ENCODE data around the gene RAB11FIP3.
A peak's percentile ranks its signal among the peaks of the same experiment; 100 is the strongest.

RAB11FIP3 gene

GRCh38 chr16:424033-424622, 1.3 kb upstream of the RAB11FIP3 start:
- peak; percentile 95 for DNase-seq

- DNase-seq = peak; percentile 21
Measured at GRCh38 chr16:424623-425081, 797 bp upstream of the RAB11FIP3 start.

GRCh38 chr16:425740-426114, 278 bp downstream of the RAB11FIP3 start:
- DNase-seq = no peak

- DNase-seq = no peak
Measured at GRCh38 chr16:426115-426905, 861 bp downstream of the RAB11FIP3 start.

GRCh38 chr16:426906-427249, 1.4 kb downstream of the RAB11FIP3 start:
- no peak for DNase-seq

- no peak for DNase-seq
Measured at GRCh38 chr16:427250-427649, 1.8 kb downstream of the RAB11FIP3 start.

- DNase-seq = no peak
Measured at GRCh38 chr16:430904-431303, 5.5 kb downstream of the RAB11FIP3 start.

GRCh38 chr16:440627-441026, 15.2 kb downstream of the RAB11FIP3 start:
- no peak for DNase-seq

GRCh38 chr16:441447-441846, 16.0 kb downstream of the RAB11FIP3 start:
- no peak for DNase-seq

- DNase-seq = no peak
Measured at GRCh38 chr16:442976-443375, 17.5 kb downstream of the RAB11FIP3 start.

- DNase-seq = no peak
Measured at GRCh38 chr16:444027-444426, 18.6 kb downstream of the RAB11FIP3 start.

- DNase-seq = no peak
Measured at GRCh38 chr16:445566-445965, 20.1 kb downstream of the RAB11FIP3 start.

- no peak for DNase-seq
Measured at GRCh38 chr16:450385-450784, 24.9 kb downstream of the RAB11FIP3 start.

- DNase-seq = no peak
Measured at GRCh38 chr16:450785-451512, 25.5 kb downstream of the RAB11FIP3 start.

- no peak for DNase-seq
Measured at GRCh38 chr16:454397-454940, 29.0 kb downstream of the RAB11FIP3 start.

GRCh38 chr16:455453-455852, 30.0 kb downstream of the RAB11FIP3 start:
- DNase-seq = no peak

- DNase-seq = no peak
Measured at GRCh38 chr16:456891-457483, 31.5 kb downstream of the RAB11FIP3 start.

- DNase-seq = no peak
Measured at GRCh38 chr16:457732-458400, 32.4 kb downstream of the RAB11FIP3 start.

- DNase-seq = no peak
Measured at GRCh38 chr16:459761-460160, 34.3 kb downstream of the RAB11FIP3 start.

- DNase-seq = no peak
Measured at GRCh38 chr16:460787-461186, 35.3 kb downstream of the RAB11FIP3 start.

- DNase-seq = no peak
Measured at GRCh38 chr16:463071-463470, 37.6 kb downstream of the RAB11FIP3 start.

- no peak for DNase-seq
Measured at GRCh38 chr16:466651-467050, 41.2 kb downstream of the RAB11FIP3 start.

Measured in fibroblast of skin of scalp (primary cell).